HepG2 (cell line): ENCODE results near the gene HELZ.

Source experiments
- ATRX ChIP-seq: sonication (generic); formaldehyde crosslinking; IDR thresholded peaks from 2 replicates; pipeline ENCODE4 v1.4.0; 2020; ENCODE audit warnings: missing genetic modification reagents, borderline replicate concordance
- CTCF ChIP-seq: sonication (generic); formaldehyde crosslinking; IDR thresholded peaks from 2 replicates; pipeline ENCODE4 v1.5.0; 2020; ENCODE audit warnings: mild to moderate bottlenecking, missing genetic modification reagents, moderate library complexity
- E2F5 ChIP-seq: sonication (generic); formaldehyde crosslinking; conservative IDR thresholded peaks from 2 replicates; pipeline ENCODE4 v1.4.0; 2020; ENCODE audit warnings: missing genetic modification reagents
- EZH2 ChIP-seq: conservative IDR thresholded peaks from 2 replicates; pipeline ENCODE4 v1.6.1; 2012; ENCODE audit warnings: mild to moderate bottlenecking, low read depth, low read length, moderate library complexity
- HDAC6 ChIP-seq: fragments of 200-600 bp; sonication (generic); IDR thresholded peaks from 2 replicates; pipeline ENCODE4 v1.7.0; 2017; ENCODE audit warnings: mild to moderate bottlenecking, antibody characterized with exemption, low read length, low read depth
- KLF15 ChIP-seq: sonication (generic); formaldehyde crosslinking; IDR thresholded peaks from 2 replicates; pipeline ENCODE4 v1.8.1; 2023; ENCODE audit warnings: borderline replicate concordance, mild to moderate bottlenecking, inconsistent platforms, missing genetic modification reagents, mixed read lengths
- RERE ChIP-seq: IDR thresholded peaks from 2 replicates; pipeline ENCODE4 v1.6.1; 2016; ENCODE audit warnings: low read depth, missing genetic modification reagents, missing compliant biosample characterization
- SMC3 ChIP-seq: IDR thresholded peaks from 2 replicates; pipeline ENCODE4 v1.6.1; 2011; ENCODE audit warnings: low read length, improper control_type of control experiment
- TIGD3 ChIP-seq: sonication (generic); formaldehyde crosslinking; IDR thresholded peaks from 2 replicates; pipeline ENCODE4 v1.5.1; 2020; ENCODE audit warnings: mild to moderate bottlenecking, missing genetic modification reagents, borderline replicate concordance
- TSC22D2 ChIP-seq: sonication (generic); formaldehyde crosslinking; IDR thresholded peaks from 2 replicates; pipeline ENCODE4 v1.5.1; 2020; ENCODE audit warnings: missing genetic modification reagents, mild to moderate bottlenecking, borderline replicate concordance
- USF2 ChIP-seq, 2 experiments: sonication (generic) in 1 of 2; formaldehyde crosslinking in 1 of 2; IDR thresholded peaks; 2 replicates each; pipeline versions ENCODE4 v1.5.1 to v1.6.1; 2011 to 2020; ENCODE audit warnings: borderline replicate concordance in 1 of 2, low read depth in 1 of 2, low read length in 1 of 2, mild to moderate bottlenecking in 1 of 2, missing genetic modification reagents in 1 of 2, moderate library complexity in 1 of 2
- ZBTB44 ChIP-seq: sonication (generic); formaldehyde crosslinking; IDR thresholded peaks from 2 replicates; pipeline ENCODE4 v1.4.0; 2020; ENCODE audit warnings: missing genetic modification reagents
- ZC3H4 ChIP-seq: sonication (generic); formaldehyde crosslinking; IDR thresholded peaks from 2 replicates; pipeline ENCODE4 v1.4.0; 2020; ENCODE audit warnings: missing genetic modification reagents, borderline replicate concordance
- ZNF589 ChIP-seq: sonication (generic); formaldehyde crosslinking; conservative IDR thresholded peaks from 2 replicates; pipeline ENCODE4 v1.8.0; 2022; ENCODE audit warnings: mild to moderate bottlenecking, moderate library complexity, missing genetic modification reagents

GRCh38 chr17:67245073-67245693 is at the start of gene HELZ:
- TF ChIP-seq ZBTB44 = no peak
- TF ChIP-seq TSC22D2 = no peak
- no peak for TF ChIP-seq ZC3H4
- no peak; the same call in 1 of the 2 replicates for TF ChIP-seq TIGD3 (CRISPR knock-in tag)
- TF ChIP-seq RERE (CRISPR knock-in tag) = no peak; the same call in 1 of the 2 replicates
- TF ChIP-seq EZH2 = no peak
- TF ChIP-seq ZNF589 (CRISPR knock-in tag) = peak; percentile 82
- TF ChIP-seq CTCF = no peak
- no peak; the same call in 1 of the 2 replicates for TF ChIP-seq KLF15 (CRISPR knock-in tag)
- no peak for TF ChIP-seq USF2 (IDR thresholded peaks at IDR 0.05; ENCODE audit: low read depth, low read length)
- no peak; the same call in 1 of the 2 replicates for TF ChIP-seq USF2 (CRISPR knock-in tag; IDR thresholded peaks at IDR 0.05; ENCODE audit: borderline replicate concordance)
- TF ChIP-seq HDAC6 = 0 out of 2 replicates have a peak, but pooled peaks have one; percentile 44
- no peak; the same call in 1 of the 2 replicates for TF ChIP-seq E2F5 (CRISPR knock-in tag)
- TF ChIP-seq ATRX (CRISPR knock-in tag) = no peak
- TF ChIP-seq SMC3 = no peak
